ENCODE data around the gene KCND2. TPM values are rescaled to one million over a fixed set of nuclear protein-coding genes. Genes with fewer than 3 reads are reported as not detected.

Gene KCND2
- polyA plus RNA-seq, 1 of the 3 experiments (the other 2 are of a cell fraction) = not detected

DNA sequence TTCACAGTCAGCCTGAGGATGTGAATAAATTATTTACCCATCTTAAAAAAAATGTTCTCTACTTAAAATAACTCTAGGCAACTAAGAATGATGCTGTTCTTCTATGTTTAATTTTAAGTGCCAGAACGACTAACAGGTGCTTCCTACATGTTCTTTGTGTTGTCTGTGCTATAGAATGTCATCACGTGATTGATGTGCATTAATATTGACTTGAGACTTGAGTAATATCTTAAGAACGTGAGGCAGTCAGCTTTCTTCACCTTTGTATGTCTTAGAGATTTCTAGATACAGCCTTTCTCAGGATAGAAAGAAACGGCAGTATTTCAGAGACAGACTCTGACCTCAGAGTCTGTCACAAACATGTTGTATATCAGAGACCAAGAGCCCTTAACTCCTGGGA lies 274.6 kb downstream of the KCND2 start:
- no peaks in the 10 kb centered on the region for H3K36me3 ChIP-seq (replicated peaks in 1 of 2; ENCODE audit: control insufficient read depth in 1 of 2, insufficient read depth in 2 of 2, low read length in 1 of 2)
- 7% methylated on average over 4 of the region's 4 CpGs for WGBS (ENCODE audit: low lambda C conversion rate)
- H3K27me3 ChIP-seq (ENCODE audit: insufficient read depth) = peaks cover 4% of the 10 kb centered on the region; the same call in 1 of the 2 replicates
- no peaks in the 10 kb centered on the region for H3K4me1 ChIP-seq (ENCODE audit: control insufficient read depth in 1 of 2, insufficient read depth in 2 of 2, low read depth in 1 of 2, low read length in 1 of 2)
- no peak overlapping the region for H3K4me2 ChIP-seq
- H3K4me3 ChIP-seq (ENCODE audit: low read depth in 2 of 2, low read length in 1 of 2) = no peak overlapping the region
- H3K9ac ChIP-seq = no peak overlapping the region
- CTCF ChIA-PET = no interaction called here
- TF ChIP-seq MXI1 (IDR thresholded peaks at IDR 0.05; ENCODE audit: low read depth, low read length) (no peak), FOXJ3 (CRISPR knock-in tag; IDR thresholded peaks at IDR 0.05) (no peak), NFIC (IDR thresholded peaks at IDR 0.05; ENCODE audit: borderline replicate concordance) (no peak), SMC3 (IDR thresholded peaks at IDR 0.05; ENCODE audit: low read depth, low read length) (no peak), ELF1 (IDR thresholded peaks at IDR 0.05) (no peak), CHD2 (IDR thresholded peaks at IDR 0.05; ENCODE audit: low read length, partially characterized antibody) (no peak), JUND (IDR thresholded peaks at IDR 0.05) (no peak), GABPA (IDR thresholded peaks at IDR 0.05; ENCODE audit: low read depth) (no peak)
- TF ChIP-seq, protein P1, sequence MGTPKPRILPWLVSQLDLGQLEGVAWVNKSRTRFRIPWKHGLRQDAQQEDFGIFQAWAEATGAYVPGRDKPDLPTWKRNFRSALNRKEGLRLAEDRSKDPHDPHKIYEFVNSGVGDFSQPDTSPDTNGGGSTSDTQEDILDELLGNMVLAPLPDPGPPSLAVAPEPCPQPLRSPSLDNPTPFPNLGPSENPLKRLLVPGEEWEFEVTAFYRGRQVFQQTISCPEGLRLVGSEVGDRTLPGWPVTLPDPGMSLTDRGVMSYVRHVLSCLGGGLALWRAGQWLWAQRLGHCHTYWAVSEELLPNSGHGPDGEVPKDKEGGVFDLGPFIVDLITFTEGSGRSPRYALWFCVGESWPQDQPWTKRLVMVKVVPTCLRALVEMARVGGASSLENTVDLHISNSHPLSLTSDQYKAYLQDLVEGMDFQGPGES (IDR thresholded peaks at IDR 0.05; ENCODE audit: low read depth, low read length) = no peak
- TF ChIP-seq, protein P2, sequence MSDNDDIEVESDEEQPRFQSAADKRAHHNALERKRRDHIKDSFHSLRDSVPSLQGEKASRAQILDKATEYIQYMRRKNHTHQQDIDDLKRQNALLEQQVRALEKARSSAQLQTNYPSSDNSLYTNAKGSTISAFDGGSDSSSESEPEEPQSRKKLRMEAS (IDR thresholded peaks at IDR 0.05; ENCODE audit: low read depth) = no peak
- H2AFZ ChIP-seq (ENCODE audit: low read depth) = no peak overlapping the region
- no peak overlapping the region for H3K27ac ChIP-seq (ENCODE audit: low read depth in 2 of 2, low read length in 1 of 2)
- POLR2A ChIA-PET = no interaction called here
- no peak for DNase-seq
- H3K9me2 ChIP-seq = no peaks in the 10 kb centered on the region
- H3K79me2 ChIP-seq (ENCODE audit: insufficient read depth) = no peaks in the 10 kb centered on the region
- no peaks in the 10 kb centered on the region for H3F3A ChIP-seq (replicated peaks; ENCODE audit: insufficient read depth)
- no peaks in the 10 kb centered on the region for H4K20me1 ChIP-seq (ENCODE audit: insufficient read depth)
- no peaks in the 10 kb centered on the region for H3K9me3 ChIP-seq

DNA sequence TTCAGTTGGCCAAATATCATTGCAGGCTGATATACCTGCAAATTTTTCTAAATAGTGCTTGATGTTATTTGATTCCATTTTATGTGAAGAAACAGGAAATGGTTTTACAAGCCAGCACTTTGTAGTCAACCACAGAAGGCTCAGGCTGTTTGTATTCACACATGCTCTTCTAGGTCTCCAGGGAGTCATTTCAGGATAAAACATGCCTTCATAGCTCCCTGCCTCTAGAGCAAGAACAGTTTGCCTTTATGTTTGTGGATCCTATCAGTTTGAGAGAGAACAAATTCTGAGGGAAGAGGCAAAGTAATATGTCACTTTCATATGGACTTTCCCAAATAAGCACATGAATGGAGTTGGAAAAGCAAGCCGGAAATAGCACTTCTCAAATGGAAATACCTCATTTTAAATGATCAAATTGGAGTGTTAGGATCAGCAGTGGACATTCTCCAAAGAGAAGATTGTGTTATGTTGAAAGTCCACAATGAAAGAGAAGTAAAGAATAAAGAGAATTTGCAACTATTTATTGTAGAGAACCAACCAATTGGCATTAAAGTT lies 277.6 kb downstream of the KCND2 start:
- DNase-seq = no peak
- no peak overlapping the region for H3K9ac ChIP-seq
- WGBS (ENCODE audit: low lambda C conversion rate) = 2% methylated on average over 1 of the region's 1 CpG

More for the DNA sequence above, 277.6 kb downstream of the KCND2 start:
- Histone ChIP-seq H3K27me3 (ENCODE audit: insufficient read depth) (peaks cover 4% of the 10 kb centered on the region; the same call in 1 of the 2 replicates), H3K36me3 (replicated peaks in 1 of 2; ENCODE audit: control insufficient read depth in 1 of 2, insufficient read depth in 2 of 2, low read length in 1 of 2) (no peaks in the 10 kb centered on the region), H2AFZ (ENCODE audit: low read depth) (no peak overlapping the region), H3K9me3 (no peaks in the 10 kb centered on the region), H3K79me2 (ENCODE audit: insufficient read depth) (no peaks in the 10 kb centered on the region), H3K4me3 (ENCODE audit: low read depth in 2 of 2, low read length in 1 of 2) (no peak overlapping the region), H3K4me2 (no peak overlapping the region), H3F3A (replicated peaks; ENCODE audit: insufficient read depth) (no peaks in the 10 kb centered on the region), H3K27ac (ENCODE audit: low read depth in 2 of 2, low read length in 1 of 2) (no peak overlapping the region), H4K20me1 (ENCODE audit: insufficient read depth) (no peaks in the 10 kb centered on the region), H3K9me2 (no peaks in the 10 kb centered on the region), H3K4me1 (ENCODE audit: control insufficient read depth in 1 of 2, insufficient read depth in 2 of 2, low read depth in 1 of 2, low read length in 1 of 2) (no peaks in the 10 kb centered on the region)
- no peak for TF ChIP-seq TCF12 (IDR thresholded peaks at IDR 0.05)
- TF ChIP-seq NRF1 (IDR thresholded peaks at IDR 0.05; ENCODE audit: low read depth, low read length) = no peak
- TF ChIP-seq EP300 (IDR thresholded peaks at IDR 0.05; ENCODE audit: borderline replicate concordance in 1 of 2, low read depth in 1 of 2, low read length in 1 of 2) = no peak
- no peak for TF ChIP-seq EZH2phosphoT487 (IDR thresholded peaks at IDR 0.05; ENCODE audit: borderline replicate concordance, low read depth)
- TF ChIP-seq, protein P3, sequence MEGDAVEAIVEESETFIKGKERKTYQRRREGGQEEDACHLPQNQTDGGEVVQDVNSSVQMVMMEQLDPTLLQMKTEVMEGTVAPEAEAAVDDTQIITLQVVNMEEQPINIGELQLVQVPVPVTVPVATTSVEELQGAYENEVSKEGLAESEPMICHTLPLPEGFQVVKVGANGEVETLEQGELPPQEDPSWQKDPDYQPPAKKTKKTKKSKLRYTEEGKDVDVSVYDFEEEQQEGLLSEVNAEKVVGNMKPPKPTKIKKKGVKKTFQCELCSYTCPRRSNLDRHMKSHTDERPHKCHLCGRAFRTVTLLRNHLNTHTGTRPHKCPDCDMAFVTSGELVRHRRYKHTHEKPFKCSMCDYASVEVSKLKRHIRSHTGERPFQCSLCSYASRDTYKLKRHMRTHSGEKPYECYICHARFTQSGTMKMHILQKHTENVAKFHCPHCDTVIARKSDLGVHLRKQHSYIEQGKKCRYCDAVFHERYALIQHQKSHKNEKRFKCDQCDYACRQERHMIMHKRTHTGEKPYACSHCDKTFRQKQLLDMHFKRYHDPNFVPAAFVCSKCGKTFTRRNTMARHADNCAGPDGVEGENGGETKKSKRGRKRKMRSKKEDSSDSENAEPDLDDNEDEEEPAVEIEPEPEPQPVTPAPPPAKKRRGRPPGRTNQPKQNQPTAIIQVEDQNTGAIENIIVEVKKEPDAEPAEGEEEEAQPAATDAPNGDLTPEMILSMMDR (IDR thresholded peaks at IDR 0.05) = no peak
- no peak for TF ChIP-seq TAF1 (IDR thresholded peaks at IDR 0.05; ENCODE audit: borderline replicate concordance, low read depth, low read length)
- no peak for TF ChIP-seq CHD2 (IDR thresholded peaks at IDR 0.05; ENCODE audit: low read length, partially characterized antibody)
- no peak for TF ChIP-seq GATA2 (CRISPR knock-in tag; IDR thresholded peaks at IDR 0.05)
- no peak for TF ChIP-seq GABPA (IDR thresholded peaks at IDR 0.05; ENCODE audit: low read depth)
- TF ChIP-seq SIN3A (IDR thresholded peaks at IDR 0.05; ENCODE audit: borderline replicate concordance, low read depth, low read length) = no peak
- no peak for TF ChIP-seq POLR2AphosphoS5 (IDR thresholded peaks at IDR 0.05; ENCODE audit: low read depth, low read length)
- TF ChIP-seq RXRA (IDR thresholded peaks at IDR 0.05; ENCODE audit: borderline replicate concordance, low read depth) = no peak
- CTCF ChIA-PET = no interaction called here
- POLR2A ChIA-PET = no interaction called here
